ENCODE data around the gene ARMC9. TPM values are rescaled to one million over a fixed set of nuclear protein-coding genes. Genes with fewer than 3 reads are reported as not detected.

The ARMC9 gene
- total RNA-seq, 1 experiment from 2014 or later, result 23.4 TPM

DNA sequence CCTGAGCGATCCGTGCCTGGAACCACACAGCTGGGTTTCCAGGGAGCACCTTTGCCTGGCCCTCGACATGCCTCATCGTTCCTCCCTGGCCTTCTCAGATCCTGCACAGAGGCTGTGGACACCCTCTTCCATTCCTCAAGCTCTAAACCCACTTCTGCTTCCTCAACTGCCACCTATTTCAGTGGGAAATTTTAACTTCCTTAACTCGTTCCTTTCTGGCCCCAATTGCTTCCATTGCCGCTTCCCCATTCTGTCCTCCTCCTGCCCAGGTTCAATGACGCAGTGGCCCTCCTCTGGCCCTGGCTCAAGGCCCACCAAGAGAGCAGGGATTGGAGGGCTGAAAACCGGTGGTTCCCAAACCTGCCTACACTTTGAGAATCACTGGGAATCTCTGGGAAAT, 192.2 kb downstream of the ARMC9 start:
- no peaks in the 10 kb centered on the region for H3K79me2 ChIP-seq (ENCODE audit: low read length)
- H2AFZ ChIP-seq (ENCODE audit: low read length), result no peak overlapping the region
- TF ChIP-seq EZH2 (IDR thresholded peaks at IDR 0.05; ENCODE audit: low read length, unreplicated experiment), result no peak
- TF ChIP-seq, protein P1, sequence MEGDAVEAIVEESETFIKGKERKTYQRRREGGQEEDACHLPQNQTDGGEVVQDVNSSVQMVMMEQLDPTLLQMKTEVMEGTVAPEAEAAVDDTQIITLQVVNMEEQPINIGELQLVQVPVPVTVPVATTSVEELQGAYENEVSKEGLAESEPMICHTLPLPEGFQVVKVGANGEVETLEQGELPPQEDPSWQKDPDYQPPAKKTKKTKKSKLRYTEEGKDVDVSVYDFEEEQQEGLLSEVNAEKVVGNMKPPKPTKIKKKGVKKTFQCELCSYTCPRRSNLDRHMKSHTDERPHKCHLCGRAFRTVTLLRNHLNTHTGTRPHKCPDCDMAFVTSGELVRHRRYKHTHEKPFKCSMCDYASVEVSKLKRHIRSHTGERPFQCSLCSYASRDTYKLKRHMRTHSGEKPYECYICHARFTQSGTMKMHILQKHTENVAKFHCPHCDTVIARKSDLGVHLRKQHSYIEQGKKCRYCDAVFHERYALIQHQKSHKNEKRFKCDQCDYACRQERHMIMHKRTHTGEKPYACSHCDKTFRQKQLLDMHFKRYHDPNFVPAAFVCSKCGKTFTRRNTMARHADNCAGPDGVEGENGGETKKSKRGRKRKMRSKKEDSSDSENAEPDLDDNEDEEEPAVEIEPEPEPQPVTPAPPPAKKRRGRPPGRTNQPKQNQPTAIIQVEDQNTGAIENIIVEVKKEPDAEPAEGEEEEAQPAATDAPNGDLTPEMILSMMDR (conservative IDR thresholded peaks at IDR 0.05; ENCODE audit: low read depth, low read length), result no peak
- no peak for TF ChIP-seq EZH2phosphoT487 (IDR thresholded peaks at IDR 0.05; ENCODE audit: borderline replicate concordance, low read length)
- H3K36me3 ChIP-seq (ENCODE audit: low read depth, low read length), result no peaks in the 10 kb centered on the region
- H3K27ac ChIP-seq (ENCODE audit: low read length), result no peak overlapping the region
- H3K27me3 ChIP-seq (ENCODE audit: low read length), result no peaks in the 10 kb centered on the region
- CTCF ChIA-PET, result no interaction called here
- no peaks in the 10 kb centered on the region for H3K9me2 ChIP-seq (replicated peaks; ENCODE audit: low read length)
- H3K4me2 ChIP-seq (ENCODE audit: low read length), result no peak overlapping the region
- H3K4me1 ChIP-seq (ENCODE audit: insufficient read depth, low read length), result peaks cover 35% of the 10 kb centered on the region
- intact Hi-C loops (cut with micrococcal nuclease), result no loop called here
- no TSS peak for BruUV-seq (replicated peaks)
- no peak for DNase-seq
- no peak overlapping the region for H3K9ac ChIP-seq (ENCODE audit: low read length)
- H3F3A ChIP-seq (ENCODE audit: low read length, unreplicated experiment), result no peaks in the 10 kb centered on the region
- ATAC-seq, result no peak
- H4K20me1 ChIP-seq (ENCODE audit: low read length), result no peaks in the 10 kb centered on the region
- H3K9me3 ChIP-seq (ENCODE audit: low read length), result no peaks in the 10 kb centered on the region
- POLR2A ChIA-PET (ENCODE audit: unreplicated experiment), result no interaction called here
- H3K4me3 ChIP-seq (ENCODE audit: low read length), result no peak overlapping the region

DNA sequence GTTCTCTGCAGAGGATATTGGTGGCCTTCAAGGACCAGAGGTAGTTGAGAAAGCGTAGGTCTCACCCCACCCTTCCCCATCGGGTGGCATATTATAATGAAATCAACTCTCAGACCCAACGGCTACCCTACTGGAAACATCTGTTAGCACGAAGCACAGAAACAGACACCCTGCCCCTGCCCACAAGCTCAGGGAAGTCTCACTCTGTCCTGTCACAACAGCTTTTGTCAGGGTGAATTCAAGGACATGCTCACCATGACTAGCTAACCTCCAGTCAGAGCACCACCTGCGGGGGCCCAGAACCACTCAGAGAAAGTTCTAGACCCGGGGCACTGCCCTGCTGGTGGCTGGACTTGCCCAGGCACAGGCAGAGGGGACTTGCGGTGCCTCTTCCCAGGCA, 193.6 kb downstream of the ARMC9 start:
- no peaks in the 10 kb centered on the region for H3F3A ChIP-seq (ENCODE audit: low read length, unreplicated experiment)
- no peak overlapping the region for H3K4me2 ChIP-seq (ENCODE audit: low read length)
- no peak overlapping the region for H3K4me3 ChIP-seq (ENCODE audit: low read length)
- intact Hi-C loops (cut with micrococcal nuclease), result no loop called here
- no peaks in the 10 kb centered on the region for H4K20me1 ChIP-seq (ENCODE audit: low read length)
- no peaks in the 10 kb centered on the region for H3K9me2 ChIP-seq (replicated peaks; ENCODE audit: low read length)
- ChIA-PET POLR2A (ENCODE audit: unreplicated experiment) (no interaction called here), CTCF (no interaction called here)
- H3K9me3 ChIP-seq (ENCODE audit: low read length), result no peaks in the 10 kb centered on the region
- H3K36me3 ChIP-seq (ENCODE audit: low read depth, low read length), result no peaks in the 10 kb centered on the region
- no peak overlapping the region for H3K27ac ChIP-seq (ENCODE audit: low read length)
- no peaks in the 10 kb centered on the region for H3K27me3 ChIP-seq (ENCODE audit: low read length)
- ATAC-seq (no peak), DNase-seq (no peak)
- no peak overlapping the region for H3K9ac ChIP-seq (ENCODE audit: low read length)
- H3K4me1 ChIP-seq (ENCODE audit: insufficient read depth, low read length), result peaks cover 26% of the 10 kb centered on the region
- BruUV-seq (replicated peaks), result no TSS peak
- TF ChIP-seq EZH2 (IDR thresholded peaks at IDR 0.05; ENCODE audit: low read length, unreplicated experiment) (no peak), EZH2phosphoT487 (IDR thresholded peaks at IDR 0.05; ENCODE audit: borderline replicate concordance, low read length) (no peak)
- TF ChIP-seq, protein P1 (conservative IDR thresholded peaks at IDR 0.05; ENCODE audit: low read depth, low read length), result no peak
- no peaks in the 10 kb centered on the region for H3K79me2 ChIP-seq (ENCODE audit: low read length)
- no peak overlapping the region for H2AFZ ChIP-seq (ENCODE audit: low read length)

- no peak overlapping the region for H3K4me3 ChIP-seq (ENCODE audit: low read length)
- H3K9me3 ChIP-seq (ENCODE audit: low read length), result no peaks in the 10 kb centered on the region
- H3K27ac ChIP-seq (ENCODE audit: low read length), result no peak overlapping the region
- peaks cover 20% of the 10 kb centered on the region for H3K4me1 ChIP-seq (ENCODE audit: insufficient read depth, low read length)
- ChIA-PET POLR2A (ENCODE audit: unreplicated experiment) (no interaction called here), CTCF (no interaction called here)
- H3K79me2 ChIP-seq (ENCODE audit: low read length), result no peaks in the 10 kb centered on the region
- no peak for ATAC-seq
- no peak for TF ChIP-seq EZH2phosphoT487 (IDR thresholded peaks at IDR 0.05; ENCODE audit: borderline replicate concordance, low read length)
- no peak for TF ChIP-seq EZH2 (IDR thresholded peaks at IDR 0.05; ENCODE audit: low read length, unreplicated experiment)
- TF ChIP-seq, protein P1 (conservative IDR thresholded peaks at IDR 0.05; ENCODE audit: low read depth, low read length), result no peak
- no peaks in the 10 kb centered on the region for H3F3A ChIP-seq (ENCODE audit: low read length, unreplicated experiment)
- H3K9ac ChIP-seq (ENCODE audit: low read length), result no peak overlapping the region
- no peaks in the 10 kb centered on the region for H3K9me2 ChIP-seq (replicated peaks; ENCODE audit: low read length)
- BruUV-seq (replicated peaks), result no TSS peak
- intact Hi-C loops (cut with micrococcal nuclease), result no loop called here
- H2AFZ ChIP-seq (ENCODE audit: low read length), result no peak overlapping the region
- H3K27me3 ChIP-seq (ENCODE audit: low read length), result no peaks in the 10 kb centered on the region
- H3K36me3 ChIP-seq (ENCODE audit: low read depth, low read length), result no peaks in the 10 kb centered on the region
- no peaks in the 10 kb centered on the region for H4K20me1 ChIP-seq (ENCODE audit: low read length)
- no peak overlapping the region for H3K4me2 ChIP-seq (ENCODE audit: low read length)
- no peak for DNase-seq
Measured at GRCh38 chr2:231392431-231393148, 194.2 kb downstream of the ARMC9 start.

Data from PC-3 (cell line).